GM19023 (cell line): Measurements from ENCODE around the gene AUTS2.
"Not testable (repeated sequence)": the region's sequence is repeated elsewhere in the genome, so short reads cannot be mapped to it uniquely, and the experiment has no call there.

ENCODE experiments used
- ATAC-seq: cut with Tn5 transposase; IDR thresholded peaks from one replicate; pipeline ENCODE4 v1.9.1; 2021; ENCODE audit warnings: mild to moderate bottlenecking, moderate library complexity; ENCODE audit not compliant: unreplicated experiment

AUTS2 gene

DNA sequence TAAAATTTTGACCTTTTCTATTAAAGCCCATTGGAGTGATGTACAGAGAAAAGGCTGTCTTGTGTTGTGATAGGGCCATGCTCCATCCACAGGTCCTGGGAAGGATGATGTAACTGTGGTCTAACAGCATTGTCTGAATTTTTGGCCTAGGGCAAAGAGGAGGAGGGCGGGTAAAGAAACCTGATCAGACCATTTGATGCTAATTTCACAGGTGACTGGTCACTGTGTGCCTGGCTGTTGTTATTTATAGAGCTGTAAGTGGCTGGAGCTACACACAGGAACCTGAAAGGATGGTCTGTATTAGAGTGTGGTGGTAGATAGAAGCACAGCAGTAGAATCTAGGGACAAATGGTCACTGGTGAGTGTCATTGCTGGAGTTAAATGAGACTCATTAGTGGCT lies 182.1 kb downstream of the AUTS2 start:
- ATAC-seq: no peak

DNA sequence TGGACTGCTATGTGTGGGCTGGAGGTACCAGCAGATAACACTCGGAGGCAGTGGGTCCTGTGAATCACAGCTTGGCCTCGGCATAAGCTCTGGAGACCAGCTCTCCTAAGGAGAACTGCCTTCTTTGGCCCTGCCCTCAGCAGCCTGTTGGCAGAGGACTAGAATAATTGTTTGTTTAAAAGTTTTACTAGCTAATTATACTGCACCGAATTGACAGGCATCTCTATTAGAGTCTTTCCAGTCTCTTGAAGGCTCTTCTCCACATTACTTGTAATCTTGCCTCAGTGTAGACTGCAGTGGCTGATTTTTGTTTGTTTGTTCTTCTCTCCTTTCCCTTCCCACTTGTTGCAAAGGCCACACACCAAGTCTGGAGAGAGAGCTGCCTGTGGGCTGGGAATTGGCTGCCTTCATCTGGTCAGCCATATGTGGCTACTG lies 183.2 kb downstream of the AUTS2 start:
- ATAC-seq: no peak

DNA sequence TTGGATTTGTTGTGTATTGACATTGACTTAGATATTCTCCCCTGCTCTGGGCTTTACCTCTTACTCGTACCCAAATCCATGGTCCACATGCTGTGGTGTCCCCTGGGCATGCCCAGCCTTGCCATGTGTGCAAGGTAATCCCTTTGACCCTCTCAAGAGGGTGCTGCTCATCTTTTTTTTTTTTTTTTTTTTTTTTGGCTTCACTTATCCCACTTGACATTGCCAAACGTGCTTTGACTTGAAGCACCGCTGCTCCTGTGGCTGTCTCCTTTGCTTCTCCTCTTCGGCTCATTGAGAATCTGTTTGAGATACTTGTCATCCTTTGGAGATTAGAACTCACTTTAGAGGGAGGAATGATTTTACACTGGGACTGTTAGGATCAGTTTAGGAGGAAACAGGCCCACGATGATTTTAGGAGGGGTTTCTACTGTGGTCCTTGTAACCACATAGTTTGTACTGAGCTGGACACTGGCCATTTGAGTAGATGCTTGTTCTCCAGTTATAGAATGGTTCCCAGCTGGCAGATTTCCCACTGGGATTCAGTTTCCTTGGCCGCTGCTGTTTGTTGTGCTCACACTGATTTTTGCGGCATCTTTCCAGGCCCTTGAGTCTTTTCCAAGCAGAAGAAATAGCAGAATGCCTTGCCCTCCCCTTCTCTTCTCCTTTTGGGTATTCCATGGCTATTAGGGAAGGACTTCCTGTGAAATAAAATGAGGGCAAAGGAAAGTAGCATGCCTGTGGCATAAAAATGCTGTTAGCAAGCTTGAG lies 184.8 kb downstream of the AUTS2 start:
- no peak for ATAC-seq

DNA sequence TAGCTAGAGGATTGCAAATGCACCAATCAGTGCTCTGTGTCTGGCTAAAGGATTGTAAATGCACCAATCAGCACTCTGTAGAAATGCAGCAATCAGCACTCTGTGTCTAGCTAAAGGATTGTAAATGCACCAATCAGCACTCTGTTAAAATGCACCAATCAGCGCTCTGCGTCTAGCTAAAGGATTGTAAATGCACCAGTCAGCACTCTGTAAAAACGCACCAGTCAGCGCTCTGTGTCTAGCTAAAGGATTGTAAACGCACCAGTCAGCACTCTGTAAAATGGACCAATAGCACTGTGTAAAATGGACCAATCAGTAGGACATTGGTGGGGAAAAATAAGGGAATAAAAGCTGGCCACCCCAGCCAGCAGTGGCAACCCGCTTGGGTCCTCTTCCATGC lies 187.9 kb downstream of the AUTS2 start:
- not testable (repeated sequence) for ATAC-seq

- ATAC-seq: no peak
Measured at GRCh38 chr7:69786730-69787395, 188.6 kb downstream of the AUTS2 start.

DNA sequence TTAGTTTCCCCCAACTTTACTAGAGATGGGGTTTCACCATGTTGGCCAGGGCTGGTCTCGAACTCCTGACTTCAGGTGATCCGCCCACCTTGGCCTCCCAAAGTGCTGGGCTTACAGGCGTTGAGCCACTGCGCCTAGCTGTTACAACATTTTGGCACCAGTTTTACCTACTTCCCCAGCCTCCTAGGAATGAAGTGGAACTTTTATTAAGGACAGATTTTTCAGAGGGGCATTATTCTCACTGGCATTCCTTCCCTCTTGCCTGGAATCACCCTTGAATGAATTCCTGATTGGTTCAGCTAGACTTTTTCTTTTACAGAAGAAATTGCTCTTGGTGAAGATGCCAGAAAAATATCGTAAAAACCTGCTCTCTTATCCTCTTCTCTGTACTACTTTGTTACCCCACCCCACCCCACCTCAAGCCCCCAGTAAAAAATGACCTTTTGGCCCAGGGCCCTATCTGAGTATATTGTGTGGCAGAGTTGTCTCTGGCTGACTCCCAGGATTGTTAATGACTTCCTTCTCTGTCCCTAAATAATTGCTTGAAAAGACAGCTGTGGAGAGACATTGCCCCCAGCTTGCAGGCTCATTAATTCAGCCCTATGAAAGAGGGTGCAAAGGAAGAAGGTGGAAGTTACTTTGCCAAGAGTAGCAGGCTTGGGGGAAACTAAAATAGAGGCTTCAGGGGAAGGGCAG lies 189.6 kb downstream of the AUTS2 start:
- ATAC-seq: no peak

- ATAC-seq: no peak
Measured at GRCh38 chr7:69789563-69789962, 191.3 kb downstream of the AUTS2 start.

DNA sequence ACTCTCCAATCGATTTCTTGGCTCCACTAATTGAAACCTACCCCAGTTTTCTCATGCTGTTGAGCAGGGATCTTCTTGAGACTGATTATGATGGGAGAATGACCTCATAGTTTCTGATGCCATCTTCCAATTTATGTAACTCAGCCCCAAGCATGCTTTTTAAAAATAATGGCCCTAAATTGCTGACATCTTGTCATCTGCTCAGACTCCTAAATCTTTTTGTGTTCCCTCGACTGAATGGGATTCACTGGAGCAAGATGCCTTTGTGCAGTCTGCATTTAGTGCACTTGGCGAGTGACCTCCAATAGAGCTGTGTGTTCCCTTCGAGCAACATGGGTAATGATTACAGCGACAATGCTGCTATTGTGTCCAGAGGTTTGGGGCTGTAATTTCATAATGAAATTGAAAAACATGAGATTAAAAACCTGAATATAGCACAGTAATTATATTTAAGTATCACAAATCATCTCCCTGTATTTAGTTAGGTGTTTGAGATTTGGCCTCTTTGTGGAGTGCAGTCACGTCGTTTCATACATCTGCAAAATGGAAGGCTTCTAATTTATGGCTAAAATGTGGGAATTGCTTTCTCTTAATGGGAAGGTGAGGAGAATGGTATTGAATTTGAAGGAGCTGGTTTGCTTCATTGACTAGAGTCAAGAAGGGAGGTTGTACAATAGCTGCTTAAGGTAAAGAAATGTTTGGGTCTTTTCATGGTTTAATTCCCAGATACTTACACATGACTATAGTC lies 192.9 kb downstream of the AUTS2 start:
- ATAC-seq: no peak

GRCh38 chr7:69791739-69792138 lies 193.5 kb downstream of the AUTS2 start:
- ATAC-seq: no peak

DNA sequence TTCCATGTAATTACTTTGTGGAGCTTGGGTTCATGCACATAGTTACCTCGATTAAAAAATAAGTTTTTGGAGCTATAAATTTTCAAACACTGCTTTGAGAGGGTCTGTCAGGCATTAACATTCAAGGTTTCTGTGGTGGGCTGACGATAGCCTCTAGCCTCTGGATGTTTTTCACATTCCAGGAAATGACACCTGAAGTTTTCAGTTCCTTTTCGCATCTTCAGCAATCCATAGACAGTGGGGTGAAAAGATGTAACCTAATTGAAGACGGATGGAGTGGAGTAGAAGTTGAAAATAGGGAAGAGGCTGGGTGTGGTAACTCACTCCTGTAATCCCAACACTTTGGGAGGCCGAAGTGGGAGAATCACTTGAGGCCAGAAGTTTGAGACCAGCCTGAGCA lies 197.7 kb downstream of the AUTS2 start:
- no peak for ATAC-seq

DNA sequence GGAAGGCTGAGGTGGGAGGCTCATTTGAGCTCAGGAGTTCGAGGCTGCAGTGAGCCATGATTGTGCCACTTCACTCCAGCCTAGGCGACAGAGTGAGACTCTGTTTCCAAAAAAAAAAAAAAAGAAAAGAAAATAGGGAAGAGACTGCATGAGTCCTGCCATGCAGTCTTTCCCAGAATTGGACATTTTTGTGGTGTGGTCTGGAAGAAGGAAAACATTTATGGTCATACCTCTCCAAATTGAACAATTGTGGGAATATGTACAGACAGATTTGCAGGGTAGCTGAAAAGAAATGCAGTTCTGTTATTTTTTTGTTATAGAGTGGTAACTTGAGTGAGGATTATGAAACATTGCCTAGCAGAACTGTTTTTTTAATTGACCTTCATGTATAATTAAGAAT lies 198.1 kb downstream of the AUTS2 start:
- ATAC-seq: no peak

DNA sequence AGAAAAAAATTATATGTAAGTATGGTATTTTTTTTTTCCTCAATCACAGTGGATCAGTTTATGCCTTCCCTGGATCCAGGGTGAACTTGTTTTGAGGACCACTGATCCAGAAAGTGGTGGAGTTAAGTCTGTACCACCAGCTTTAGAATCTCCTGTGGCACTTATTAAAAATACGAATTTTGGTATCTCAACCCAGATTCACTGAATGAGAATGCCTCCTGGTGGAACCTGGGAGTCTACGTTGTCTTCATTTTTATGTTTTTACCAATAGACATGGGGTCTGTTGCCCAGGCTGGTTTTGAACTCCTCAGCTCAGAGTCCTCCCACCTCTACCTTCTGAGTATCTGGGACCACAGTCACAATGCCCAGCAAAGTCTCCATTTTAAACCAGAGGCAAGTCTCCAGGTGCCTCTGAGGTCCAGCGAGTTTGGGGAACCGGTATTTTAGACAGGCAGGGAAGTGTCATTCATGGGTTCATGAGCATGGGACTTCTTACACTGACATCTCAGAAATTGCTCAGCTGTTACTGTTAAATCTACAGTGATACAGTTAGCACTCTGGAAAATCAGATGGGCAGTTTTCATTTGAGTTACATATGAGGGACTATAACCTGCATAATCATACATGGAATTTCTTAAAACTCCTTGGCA lies 200.9 kb downstream of the AUTS2 start:
- no peak for ATAC-seq

GRCh38 chr7:69799990-69800389 lies 201.7 kb downstream of the AUTS2 start:
- ATAC-seq: no peak

DNA sequence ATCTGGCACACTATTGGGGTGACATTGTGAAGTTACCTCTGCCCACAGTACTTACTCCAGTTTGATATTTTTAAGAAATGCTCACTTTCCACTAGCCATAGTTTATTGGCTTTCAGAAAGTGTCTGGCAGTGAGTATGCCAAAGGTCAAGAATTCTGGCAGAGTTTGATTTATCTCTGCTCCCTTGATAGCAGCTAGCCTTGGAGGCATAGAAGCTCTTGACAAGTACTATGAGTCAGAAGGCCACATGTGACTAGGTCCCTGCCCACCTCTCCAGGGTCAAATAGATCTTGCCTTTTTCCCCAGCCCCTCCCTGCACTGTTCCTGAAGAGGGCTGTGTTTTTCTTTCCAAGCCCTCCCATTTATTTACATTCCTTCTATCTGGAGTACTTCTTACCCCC lies 202.2 kb downstream of the AUTS2 start:
- no peak for ATAC-seq

DNA sequence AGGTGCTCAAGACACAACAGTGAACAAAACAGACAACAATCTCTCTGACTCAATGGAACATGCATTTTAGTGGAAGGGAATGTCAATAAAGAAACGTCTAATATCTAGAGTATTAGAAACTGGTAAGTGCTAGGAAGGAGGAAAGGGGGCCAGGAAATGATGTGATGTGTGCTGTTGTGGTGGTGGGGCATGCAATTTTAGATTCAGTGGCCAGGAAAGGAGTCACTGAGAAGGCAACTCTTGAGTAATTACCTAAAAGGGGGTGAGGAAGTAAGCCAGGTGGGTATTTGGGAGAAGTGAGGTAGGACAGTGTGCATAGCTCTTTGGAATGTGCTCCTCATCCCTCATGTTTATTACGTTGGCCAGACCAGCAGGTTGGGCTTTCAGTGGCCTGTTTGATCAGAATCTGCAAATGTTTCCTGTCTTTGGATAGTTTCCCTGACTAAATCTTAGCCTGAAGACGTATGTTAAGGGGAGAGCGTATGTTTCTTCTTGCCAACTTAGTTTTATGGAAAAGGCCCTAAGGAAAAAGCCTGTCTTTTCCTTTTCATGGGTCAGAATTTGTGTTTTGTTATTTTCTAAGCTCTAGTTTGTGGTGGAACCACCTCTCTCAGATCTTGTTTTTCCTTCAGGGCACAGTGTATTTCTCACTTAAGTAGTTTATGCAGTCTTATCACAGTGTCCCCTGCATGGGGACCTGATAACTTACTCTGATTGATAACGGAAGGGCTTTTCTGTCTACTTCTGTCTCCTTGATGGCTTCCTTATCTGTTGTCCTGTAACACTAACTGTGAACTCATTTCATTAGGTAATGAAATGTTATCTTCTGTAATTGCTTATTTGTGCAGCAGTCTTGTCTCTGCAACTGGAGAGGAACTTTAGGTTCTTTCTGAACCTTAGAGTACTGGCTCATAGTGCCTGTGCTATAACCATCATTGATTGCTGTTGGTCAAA lies 203.7 kb downstream of the AUTS2 start:
- ATAC-seq: no peak

- ATAC-seq: peak; percentile 85
Measured at GRCh38 chr7:69803699-69804516, 205.6 kb downstream of the AUTS2 start.

DNA sequence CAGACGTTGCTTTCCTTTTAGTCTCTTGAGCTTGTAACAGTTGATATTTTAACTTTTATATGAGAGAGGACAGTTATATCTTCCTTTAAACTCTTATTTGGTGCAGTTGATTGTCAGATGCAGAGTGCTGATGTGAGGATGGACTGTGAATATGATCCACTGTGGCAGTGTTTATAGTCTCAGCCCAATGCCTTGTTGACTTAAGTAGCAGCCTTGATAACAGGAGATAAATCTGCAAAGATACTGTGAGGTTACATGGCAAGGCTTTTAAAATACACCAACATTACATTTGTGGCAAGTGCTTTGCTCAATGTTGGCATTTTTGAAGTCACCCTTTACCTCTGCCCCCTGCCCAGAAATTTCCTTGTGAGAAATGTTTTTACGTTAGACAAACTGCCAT lies 206.7 kb downstream of the AUTS2 start:
- ATAC-seq: no peak

DNA sequence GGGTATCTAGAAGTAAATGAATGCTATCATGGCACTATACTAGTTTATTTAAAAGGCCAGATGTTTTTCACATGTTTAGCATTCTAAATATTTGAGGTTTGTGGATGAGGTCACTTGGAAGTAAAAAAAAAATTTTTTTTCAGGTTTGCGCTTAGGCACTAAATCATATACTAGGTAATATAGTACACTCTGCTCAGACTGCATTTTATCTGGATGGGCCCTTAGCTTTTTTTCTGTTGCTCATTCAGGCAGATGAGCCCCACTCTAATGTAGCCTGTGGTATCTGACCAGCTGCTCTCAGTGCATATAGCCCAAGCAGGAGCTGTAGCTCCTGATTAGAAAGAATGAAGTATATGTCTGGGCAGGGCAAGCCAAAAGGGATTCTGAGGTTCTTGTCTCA lies 210.1 kb downstream of the AUTS2 start:
- no peak for ATAC-seq
